GM21529 (cell line): Measurements from ENCODE around the gene HSD17B4.
"Not testable (repeated sequence)": the region's sequence is repeated elsewhere in the genome, so short reads cannot be mapped to it uniquely, and the experiment has no call there.

Experiments used
- ATAC-seq: cut with Tn5 transposase; IDR thresholded peaks from one replicate; pipeline ENCODE4 v1.9.1; 2021; ENCODE audit not compliant: unreplicated experiment

Gene HSD17B4

GRCh38 chr5:119452373-119453039, at the start of gene HSD17B4:
Gene HSD17B4, plus strand, starts transcription at chr5:119452497. Its CDS starts 79 bp downstream, at chr5:119452576.
- ATAC-seq: peak; percentile 95

- ATAC-seq: no peak
Observed at GRCh38 chr5:119402555-119402954, 49.7 kb upstream of the HSD17B4 start.

- no peak for ATAC-seq
Observed at GRCh38 chr5:119404033-119404432, 48.3 kb upstream of the HSD17B4 start.

- no peak for ATAC-seq
Observed at GRCh38 chr5:119405419-119405818, 46.9 kb upstream of the HSD17B4 start.

GRCh38 chr5:119406551-119407110, 45.7 kb upstream of the HSD17B4 start:
- no peak for ATAC-seq

GRCh38 chr5:119409235-119409815, 43.0 kb upstream of the HSD17B4 start:
- ATAC-seq: peak; percentile 48

- ATAC-seq: peak; percentile 35
Observed at GRCh38 chr5:119410448-119411159, 41.7 kb upstream of the HSD17B4 start.

- peak; percentile 70 for ATAC-seq
Observed at GRCh38 chr5:119411361-119412278, 40.7 kb upstream of the HSD17B4 start.

GRCh38 chr5:119412279-119413227, 39.7 kb upstream of the HSD17B4 start:
- no peak for ATAC-seq

- not testable (repeated sequence) for ATAC-seq
Observed at GRCh38 chr5:119414124-119414734, 38.1 kb upstream of the HSD17B4 start.

GRCh38 chr5:119417891-119418605, 34.2 kb upstream of the HSD17B4 start:
- no peak for ATAC-seq

- peak; percentile 77 for ATAC-seq
Observed at GRCh38 chr5:119418606-119419100, 33.6 kb upstream of the HSD17B4 start.

- ATAC-seq: no peak
Observed at GRCh38 chr5:119420169-119420568, 32.1 kb upstream of the HSD17B4 start.

GRCh38 chr5:119426057-119426456, 26.2 kb upstream of the HSD17B4 start:
- ATAC-seq: no peak

- ATAC-seq: no peak
Observed at GRCh38 chr5:119427060-119427459, 25.2 kb upstream of the HSD17B4 start.

- ATAC-seq: not testable (repeated sequence)
Observed at GRCh38 chr5:119427596-119427995, 24.7 kb upstream of the HSD17B4 start.

- ATAC-seq: not testable (repeated sequence)
Observed at GRCh38 chr5:119428166-119428565, 24.1 kb upstream of the HSD17B4 start.

- ATAC-seq: not testable (repeated sequence)
Observed at GRCh38 chr5:119428574-119428973, 23.7 kb upstream of the HSD17B4 start.
